Measurements from ENCODE around the gene C1orf174.

C1orf174 gene

DNA sequence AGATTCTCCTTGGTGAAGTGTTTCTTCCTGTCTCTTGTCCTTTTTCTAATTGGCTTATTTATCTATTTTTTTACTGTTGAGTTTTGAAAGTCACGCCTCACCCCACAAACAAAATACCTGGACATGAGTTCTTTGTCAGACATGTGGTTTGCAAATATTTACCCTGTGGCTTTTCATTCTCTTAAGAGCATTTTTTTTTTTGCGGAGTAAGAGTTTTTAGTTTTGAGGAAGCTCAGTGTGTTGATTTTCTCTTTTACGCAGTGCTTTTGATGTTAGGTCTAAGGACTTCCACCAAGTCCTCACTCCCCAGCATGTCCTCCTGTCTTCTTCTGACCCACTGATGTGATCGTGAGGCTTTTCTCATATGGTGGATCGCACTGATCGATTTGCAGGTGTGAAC lies 35.2 kb downstream of the C1orf174 start:
- no peak for DNase-seq

DNA sequence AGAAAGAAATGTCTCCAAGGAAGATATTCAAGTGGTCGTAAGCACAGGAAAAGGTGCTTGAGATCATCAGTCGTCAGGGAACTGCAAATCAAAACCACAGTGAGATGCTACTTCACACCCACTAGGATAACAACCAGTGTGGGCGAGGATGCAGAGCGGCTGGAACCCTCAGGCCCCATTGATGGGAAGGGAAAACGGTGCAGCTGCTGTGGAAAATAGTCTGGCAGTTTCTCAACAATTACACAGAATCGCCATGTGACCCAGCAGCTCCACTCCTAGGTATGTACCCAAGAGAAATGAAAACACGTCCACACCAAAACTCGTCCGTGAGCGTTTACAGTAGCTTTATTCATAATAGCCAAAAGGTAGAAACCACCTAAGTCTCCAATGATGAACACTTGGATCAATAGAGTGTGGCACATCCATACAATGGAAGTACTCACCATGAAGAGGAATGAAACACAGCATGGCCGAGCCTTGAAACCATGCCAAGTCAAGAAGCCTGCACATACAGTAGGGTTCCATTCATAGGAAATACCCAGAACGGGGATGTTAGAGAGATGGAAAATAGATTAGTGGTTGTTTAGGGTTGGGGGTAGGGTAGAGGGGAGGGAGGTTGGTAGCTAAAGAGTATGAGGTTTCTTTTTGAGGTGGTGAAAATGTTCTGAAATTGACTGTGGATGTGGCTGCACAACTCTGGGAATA lies 36.7 kb downstream of the C1orf174 start:
- no peak for DNase-seq

DNA sequence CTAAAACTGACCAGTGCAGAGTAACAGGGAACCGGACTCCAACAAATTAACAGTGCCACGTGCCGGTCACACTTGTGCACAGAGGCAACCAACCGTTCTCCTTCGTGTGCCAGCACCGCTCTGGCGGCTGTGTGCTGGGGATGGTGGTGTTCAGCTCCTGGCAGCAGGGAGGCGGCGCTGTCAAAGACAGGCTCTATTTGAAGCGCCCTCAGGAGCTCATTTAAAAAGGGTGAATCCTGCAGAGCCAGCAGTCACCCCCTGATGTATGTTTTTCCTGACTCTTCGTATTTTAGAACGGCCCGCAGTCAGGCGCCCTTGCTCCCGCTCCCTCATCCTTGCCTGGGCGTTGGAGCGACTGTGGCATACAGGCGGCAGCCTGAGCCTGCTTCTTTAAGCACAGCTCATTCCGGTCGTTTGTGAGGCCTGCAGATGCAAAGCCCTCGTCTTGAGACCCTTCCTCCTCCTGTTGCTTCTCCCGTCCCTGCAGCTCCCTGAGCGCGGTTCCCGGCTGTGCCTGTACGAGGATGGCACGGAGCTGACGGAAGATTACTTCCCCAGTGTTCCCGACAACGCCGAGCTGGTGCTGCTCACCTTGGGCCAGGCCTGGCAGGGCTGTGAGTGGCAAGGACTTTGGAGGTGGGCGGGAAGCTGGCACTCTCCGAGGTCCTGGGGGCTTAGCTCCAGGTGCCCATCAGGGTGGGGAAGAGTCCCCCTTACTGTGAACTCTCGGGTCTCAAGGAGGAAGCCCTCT lies 41.7 kb downstream of the C1orf174 start:
- no peak for DNase-seq

DNA sequence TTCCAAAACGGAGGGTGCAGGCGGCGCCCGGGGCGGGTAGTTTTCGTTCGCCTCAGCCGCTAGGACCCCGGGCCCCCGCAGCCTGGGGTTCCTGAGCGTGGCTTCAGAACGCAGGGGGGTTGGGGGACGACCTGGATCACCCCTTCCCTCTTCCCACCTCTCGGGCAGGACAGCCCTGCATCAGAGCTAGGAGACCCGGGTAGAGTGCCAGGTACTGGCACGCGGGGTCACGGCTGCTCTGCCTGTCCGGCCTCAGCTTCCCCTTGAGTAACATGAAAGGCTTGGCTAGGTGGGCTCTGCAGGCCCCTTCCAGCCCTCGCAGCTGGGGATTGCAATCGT lies 42.3 kb downstream of the C1orf174 start:
- no peak for DNase-seq

DNA sequence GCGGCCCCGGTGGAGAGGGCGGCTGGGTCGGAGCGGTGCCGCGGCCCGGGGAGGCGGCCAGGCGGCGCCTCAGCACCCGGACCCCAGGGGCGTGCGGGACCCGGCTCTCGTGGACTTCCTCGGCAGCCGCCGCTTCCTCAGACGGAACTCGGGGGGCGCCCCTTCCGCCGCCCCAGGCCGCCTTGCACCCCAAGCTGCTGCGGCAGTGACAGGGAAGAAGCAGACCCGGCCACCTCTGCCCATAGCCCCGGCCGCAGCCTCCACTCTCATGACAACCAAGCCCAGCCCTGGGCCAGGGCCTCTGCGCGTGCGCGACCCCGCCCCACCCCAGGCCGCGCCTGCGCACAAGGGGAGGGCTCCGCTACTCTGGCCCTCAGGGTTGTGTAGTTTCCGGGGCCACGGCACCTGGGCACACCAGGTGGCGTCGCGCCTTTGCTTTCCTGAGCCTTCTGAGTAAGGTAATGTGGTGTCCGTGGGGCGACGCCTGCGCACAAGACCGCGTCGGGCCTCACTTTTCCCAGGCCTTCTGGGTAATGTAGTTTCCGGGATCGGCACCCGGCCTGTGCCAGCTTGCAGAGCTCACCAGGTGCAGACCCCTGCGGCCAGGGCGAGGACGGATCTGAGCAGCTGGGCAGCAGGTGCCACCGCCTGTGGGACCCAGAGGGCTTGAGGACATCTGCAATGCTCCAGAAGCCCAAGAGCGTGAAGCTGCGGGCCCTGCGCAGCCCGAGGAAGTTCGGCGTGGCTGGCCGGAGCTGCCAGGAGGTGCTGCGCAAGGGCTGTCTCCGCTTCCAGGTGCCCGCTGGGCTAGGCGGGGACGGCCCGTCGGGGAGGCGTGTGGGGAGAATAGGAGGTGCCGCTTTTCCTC lies 42.9 kb downstream of the C1orf174 start, which contains the start of the genes CEP104 and DFFB:
TSS of gene CEP104 (minus strand) at position 289 of the 868 bp plus-strand sequence. CDS start 4,804 bp downstream, outside the sequence.
TSS of gene DFFB (plus strand) at position 554 of the 868 bp plus-strand sequence. CDS start at position 682, 128 bp downstream.
- peak; percentile 98 for DNase-seq

DNA sequence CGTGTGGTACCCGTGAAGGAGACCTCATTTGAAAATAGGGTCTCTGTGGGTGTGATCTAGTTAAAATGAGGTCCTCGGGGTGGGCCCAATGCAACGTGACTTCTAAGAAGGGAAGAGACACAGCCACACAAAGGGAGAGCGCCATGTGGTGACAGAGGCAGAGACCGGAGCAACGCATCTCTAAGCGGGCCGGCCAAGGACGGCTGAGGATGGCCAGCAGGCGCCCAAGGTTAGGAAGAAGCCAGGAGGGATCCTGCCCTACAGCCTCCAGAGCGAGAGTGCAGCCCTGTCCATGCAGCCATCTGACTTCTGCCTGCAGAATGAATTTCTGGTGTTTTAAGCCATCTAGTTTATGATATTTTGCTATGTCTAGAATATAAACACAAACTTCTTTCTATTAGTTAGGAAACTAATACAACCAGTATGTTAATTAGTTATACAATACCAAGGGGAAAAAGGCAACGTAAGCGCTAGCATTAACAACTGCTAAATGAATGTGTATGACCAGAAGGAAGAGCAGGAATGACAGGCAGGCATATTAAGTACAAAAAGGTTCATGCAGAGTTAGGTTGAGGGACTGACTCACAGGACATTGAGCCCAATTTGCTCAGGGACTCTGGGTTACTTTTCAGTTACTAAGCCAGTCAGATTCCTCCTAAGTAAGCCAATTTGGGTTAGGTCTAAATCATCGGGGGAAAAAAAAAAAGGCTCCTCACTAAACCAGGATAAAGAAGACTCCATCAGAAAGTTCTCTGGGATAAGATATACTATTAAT lies 47.2 kb downstream of the C1orf174 start:
- no peak for DNase-seq

DNA sequence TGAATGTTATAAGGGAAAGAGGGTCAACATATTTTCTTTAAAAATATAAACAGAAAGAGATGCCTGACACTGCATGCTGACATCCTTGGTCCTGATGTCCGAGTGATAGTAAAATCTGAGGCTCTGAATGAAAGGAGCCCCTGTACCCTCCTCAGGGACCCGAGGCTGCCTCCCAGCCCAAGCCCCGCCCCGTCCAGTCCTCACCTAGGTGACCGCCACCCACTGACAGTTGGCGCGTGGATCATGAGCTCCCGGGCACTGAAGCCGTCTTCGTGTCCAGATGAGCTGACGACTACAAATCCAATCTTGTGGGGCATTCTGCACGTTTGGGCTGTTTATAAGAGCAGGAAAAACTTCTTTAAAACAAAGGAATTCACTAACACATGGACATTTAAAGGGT lies 48.0 kb downstream of the C1orf174 start:
- no peak for DNase-seq

DNA sequence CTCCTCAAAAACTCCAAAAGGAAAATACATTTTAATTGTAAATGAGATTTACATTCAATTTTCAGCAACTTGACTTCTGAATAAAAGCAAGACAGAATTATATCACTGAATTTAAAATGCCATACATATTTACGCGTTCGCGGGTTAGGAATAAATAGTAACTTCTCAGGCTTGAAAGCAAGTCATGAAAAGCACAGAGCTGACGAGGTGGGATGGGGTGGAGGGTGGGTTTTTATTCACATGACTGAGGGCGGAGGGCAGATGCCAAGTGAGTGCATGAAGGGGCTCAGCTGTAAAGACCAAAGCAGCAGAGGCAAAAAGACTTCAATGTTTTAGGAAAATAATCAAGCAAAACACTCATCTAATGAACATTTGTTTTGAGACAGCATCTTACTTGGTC lies 48.8 kb downstream of the C1orf174 start:
- DNase-seq = no peak

DNA sequence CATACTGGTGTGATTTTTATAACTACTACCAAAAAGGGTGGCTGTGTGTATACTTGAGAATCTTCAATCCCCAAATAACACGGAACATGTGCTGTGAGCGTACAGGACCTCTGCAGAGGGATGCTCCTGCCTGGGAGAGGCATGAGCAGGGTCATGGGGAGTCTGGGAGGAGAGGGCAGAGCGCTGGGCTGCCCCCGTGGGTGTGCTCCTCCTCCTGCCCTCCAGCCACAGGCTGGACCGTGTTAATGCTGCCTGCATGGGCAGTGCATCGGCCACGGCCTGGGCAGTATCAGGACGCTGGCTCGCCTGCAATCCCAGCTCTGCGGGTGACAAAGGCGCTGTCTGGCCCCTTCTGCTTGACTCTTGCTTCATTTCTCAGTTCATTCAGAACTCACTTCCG lies 49.2 kb downstream of the C1orf174 start:
- no peak for DNase-seq

DNA sequence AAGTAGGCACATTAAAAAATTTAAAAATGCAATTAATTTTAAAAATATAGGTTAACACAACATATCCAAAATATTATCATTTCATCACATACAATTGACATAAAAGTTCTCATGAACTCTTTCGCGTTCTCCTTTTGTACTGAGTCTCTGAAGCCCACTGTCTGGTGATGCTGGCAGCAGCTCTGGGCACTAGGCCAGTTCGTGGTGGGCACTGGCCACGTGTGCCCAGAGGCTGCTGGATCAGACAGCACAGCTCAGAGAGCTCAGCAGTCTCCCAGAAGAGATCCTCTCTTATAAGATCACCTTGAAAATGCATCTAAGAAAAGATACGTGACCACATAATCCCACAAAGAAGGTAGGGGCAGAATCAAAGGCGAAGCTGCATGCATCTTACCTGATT lies 53.0 kb downstream of the C1orf174 start:
- DNase-seq = no peak

DNA sequence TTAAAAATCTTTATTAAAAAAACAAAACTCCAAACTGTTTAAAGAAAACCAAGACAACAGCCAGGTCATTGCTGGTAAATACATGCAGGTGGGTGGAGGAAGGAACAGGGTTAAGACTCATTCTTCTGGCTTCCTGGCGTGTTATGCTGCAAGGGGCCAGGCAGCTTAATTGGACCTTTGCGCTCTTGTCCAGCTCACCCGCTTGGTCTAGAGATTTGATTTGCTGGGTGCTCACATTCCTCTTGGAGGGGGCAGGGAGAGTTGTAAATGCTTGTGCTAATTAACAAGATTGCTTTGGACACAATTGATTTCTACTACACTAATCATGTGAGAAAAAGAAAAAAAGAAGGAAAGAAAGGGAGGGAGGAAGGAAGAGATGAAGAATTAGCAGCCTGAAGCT lies 53.5 kb downstream of the C1orf174 start:
- no peak for DNase-seq

DNA sequence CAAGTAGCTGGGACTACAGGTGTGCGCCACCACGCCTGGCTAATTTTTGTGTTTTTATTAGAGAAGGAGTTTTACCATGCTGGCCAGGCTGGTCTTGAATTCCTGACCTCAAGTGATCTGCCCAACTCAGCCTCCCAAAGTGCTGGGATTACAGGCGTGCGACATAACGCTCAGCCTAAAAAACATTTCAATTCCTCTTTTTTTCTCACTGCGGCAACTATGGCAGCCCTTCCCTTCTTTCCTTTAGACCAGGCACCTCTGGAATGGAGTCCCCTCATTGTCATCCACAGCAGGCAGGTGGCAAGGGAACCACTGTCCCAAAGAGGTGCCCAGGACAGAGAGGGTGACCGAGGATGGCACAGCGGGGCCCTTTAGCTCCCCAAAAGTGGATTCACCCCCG lies 57.2 kb downstream of the C1orf174 start:
- no peak for DNase-seq

DNA sequence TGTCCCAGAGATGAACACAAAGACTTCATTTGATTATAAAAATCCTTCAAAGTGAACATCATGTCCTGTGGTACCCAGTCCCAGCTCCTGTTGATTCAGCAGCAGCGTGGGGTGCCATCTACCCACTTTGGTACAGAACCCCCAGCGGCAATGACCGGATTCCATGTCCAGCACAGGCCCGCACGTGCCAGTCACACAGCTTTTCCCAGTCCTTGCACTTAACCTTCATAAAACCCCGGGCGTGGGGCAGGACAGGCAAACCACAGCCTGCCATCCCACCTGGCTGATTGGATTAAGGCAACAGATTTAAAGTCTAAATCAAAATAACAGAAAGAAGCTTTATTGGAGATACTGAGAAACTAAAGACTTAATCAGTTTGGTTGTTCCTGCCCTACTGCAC lies 58.6 kb downstream of the C1orf174 start:
- no peak for DNase-seq

Data from SHP77 treated with DMSO at 0.1 percent for 48 hours (cell line).